Activated CD8-positive, alpha-beta T cell treated with anti-CD3 and anti-CD28 coated beads for 36 hours (primary cell): ENCODE data around the gene CYGB. TPM values are rescaled to one million over a fixed set of nuclear protein-coding genes. Genes with fewer than 3 reads are reported as not detected.
A peak's percentile ranks its signal among the peaks of the same experiment; 100 is the strongest.
"Not testable (repeated sequence)": the region's sequence is repeated elsewhere in the genome, so short reads cannot be mapped to it uniquely, and the experiment has no call there.

Experiments used
- ATAC-seq: fragments of 200-7000 bp; cut with Tn5 transposase; one replicate; pipeline ENCODE4 v1.10.0; 2021; ENCODE audit warnings: mild to moderate bottlenecking, moderate library complexity
- CTCF ChIA-PET: fragments of 350-600 bp; sonication (Branson Sonifier 250); formaldehyde crosslinking; loops from one replicate; lab custom pipeline; 2021; ENCODE audit warnings: antibody characterized with exemption; lab: Charles Lee
- POLR2A ChIA-PET: fragments of 350-600 bp; sonication (Branson Sonifier 250); formaldehyde crosslinking; loops from one replicate; lab custom pipeline; 2021; ENCODE audit warnings: antibody characterized with exemption; lab: Charles Lee
- DNase-seq: peaks from one replicate; pipeline ENCODE4 v3.0.0-alpha.2; 2020
- H3K27ac Mint-ChIP-seq: one replicate; pipeline ENCODE4 v1.8.0; 2021; ENCODE audit warnings: mild to moderate bottlenecking, mixed read lengths
- H3K27me3 Mint-ChIP-seq: one replicate; pipeline ENCODE4 v1.8.0; 2021; ENCODE audit warnings: mixed read lengths
- H3K36me3 Mint-ChIP-seq: one replicate; pipeline ENCODE4 v1.8.0; 2021; ENCODE audit warnings: low read depth, mixed read lengths
- H3K4me1 Mint-ChIP-seq: one replicate; pipeline ENCODE4 v1.8.0; 2021; ENCODE audit warnings: low read depth, mixed read lengths
- H3K4me3 Mint-ChIP-seq: one replicate; pipeline ENCODE4 v1.8.0; 2021; ENCODE audit warnings: mild to moderate bottlenecking, moderate library complexity, mixed read lengths
- H3K9me3 Mint-ChIP-seq: one replicate; pipeline ENCODE4 v1.8.0; 2021; ENCODE audit warnings: mixed read lengths
- CTCF ChIP-seq: fragments of 200-600 bp; IDR thresholded peaks from one replicate; pipeline ENCODE4 v1.8.0; 2022; ENCODE audit warnings: antibody characterized with exemption, mild to moderate bottlenecking
- intact Hi-C: fragments of 100-400 bp; cut with micrococcal nuclease; formaldehyde crosslinking; loops from one replicate; pipeline ENCODE4 v1.10.0; 2022
- total RNA-seq, 2 experiments: library from RNA; stranded (reverse); gene quantifications; one replicate each; pipeline ENCODE4 v1.2.3, GENCODE V29; 2021

The CYGB gene
- total RNA-seq, 2 experiments from 2014 or later, result 0.23 TPM; not detected in 1

GRCh38 chr17:76528156-76528527 lies 9.4 kb downstream of the CYGB start:
- POLR2A ChIA-PET, result interaction anchor here (0.6 to 2.5 kb wide), 5 partner anchors 16 to 56 kb away, joined by 3 to 12 read pairs (median 4); no protein-coding TSS in a partner anchor
- Mint-ChIP-seq H3K36me3 (no peaks in the 10 kb centered on the region), H3K27ac (peak overlapping the region; percentile 61), H3K4me1 (peaks cover 28% of the 10 kb centered on the region), H3K4me3 (peak overlapping the region; percentile 52), H3K9me3 (no peaks in the 10 kb centered on the region), H3K27me3 (no peaks in the 10 kb centered on the region)
- no peak for TF ChIP-seq CTCF
- DNase-seq (no peak), ATAC-seq (peak; percentile 19)
- CTCF ChIA-PET, result interaction anchor here (0.7 to 3.3 kb wide), 13 partner anchors 8 to 153 kb away, joined by 3 to 20 read pairs (median 4); no protein-coding TSS in a partner anchor
- intact Hi-C loops, result no loop called here

GRCh38 chr17:76527430-76528111 lies 9.9 kb downstream of the CYGB start:
- ChIA-PET POLR2A (interaction anchor here (0.6 to 2.5 kb wide), 5 partner anchors 17 to 56 kb away, joined by 3 to 12 read pairs (median 4); no protein-coding TSS in a partner anchor), CTCF (interaction anchor here (0.7 to 3.3 kb wide), 12 partner anchors 9 to 153 kb away, joined by 3 to 20 read pairs (median 4); no protein-coding TSS in a partner anchor)
- H3K27me3 Mint-ChIP-seq, result no peaks in the 10 kb centered on the region
- TF ChIP-seq CTCF, result no peak
- DNase-seq (peak; percentile 60), ATAC-seq (peak; percentile 62)
- H3K27ac Mint-ChIP-seq, result peak overlapping the region; percentile 46
- peaks cover 31% of the 10 kb centered on the region for H3K4me1 Mint-ChIP-seq
- H3K9me3 Mint-ChIP-seq, result no peaks in the 10 kb centered on the region
- intact Hi-C loops, result no loop called here
- H3K4me3 Mint-ChIP-seq, result no peak overlapping the region
- H3K36me3 Mint-ChIP-seq, result no peaks in the 10 kb centered on the region

DNA sequence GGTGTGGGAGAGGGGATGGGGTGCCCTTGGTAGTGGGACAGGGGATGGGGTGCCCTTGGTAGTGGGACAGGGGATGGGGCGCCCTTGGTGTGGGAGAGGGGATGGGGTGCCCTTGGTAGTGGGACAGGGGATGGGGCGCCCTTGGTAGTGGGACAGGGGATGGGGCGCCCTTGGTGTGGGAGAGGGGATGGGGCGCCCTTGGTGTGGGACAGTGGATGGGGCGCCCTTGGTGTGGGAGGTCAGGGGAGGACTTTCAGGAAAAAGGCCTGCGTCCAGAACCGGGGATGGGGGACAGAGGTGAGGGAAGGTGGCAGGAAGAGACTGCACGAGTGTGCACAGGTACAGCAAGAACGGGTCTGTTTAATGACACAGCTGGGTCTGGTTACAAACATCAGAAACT lies 10.5 kb downstream of the CYGB start:
- peak overlapping the region; percentile 46 for H3K27ac Mint-ChIP-seq
- peaks cover 31% of the 10 kb centered on the region for H3K4me1 Mint-ChIP-seq
- DNase-seq, H3K36me3 Mint-ChIP-seq, H3K27me3 Mint-ChIP-seq, ATAC-seq, intact Hi-C loops, H3K9me3 Mint-ChIP-seq, H3K4me3 Mint-ChIP-seq: not testable (repeated sequence)
- POLR2A ChIA-PET, result interaction anchor here (1.3 to 2.5 kb wide), 2 partner anchors 18 to 30 kb away, joined by 4 to 12 read pairs; no protein-coding TSS in a partner anchor
- CTCF ChIA-PET, result interaction anchor here (0.7 to 3.3 kb wide), 6 partner anchors 9 to 154 kb away, joined by 3 to 20 read pairs (median 6); no protein-coding TSS in a partner anchor

- intact Hi-C loops, H3K27me3 Mint-ChIP-seq, H3K4me3 Mint-ChIP-seq, H3K9me3 Mint-ChIP-seq, H3K27ac Mint-ChIP-seq, H3K36me3 Mint-ChIP-seq, DNase-seq, ATAC-seq: not testable (repeated sequence)
- peaks cover 31% of the 10 kb centered on the region for H3K4me1 Mint-ChIP-seq
- CTCF ChIA-PET, result interaction anchor here (1.1 to 6.7 kb wide), 6 partner anchors 13 to 98 kb away, joined by 3 to 104 read pairs (median 18); no protein-coding TSS in a partner anchor
- POLR2A ChIA-PET, result interaction anchor here (1.4 to 2.3 kb wide), 2 partner anchors 41 to 212 kb away, joined by 4 to 6 read pairs; partner anchors contain the start of gene SRSF2
Measured at GRCh38 chr17:76525513-76525833, 12.0 kb downstream of the CYGB start.

GRCh38 chr17:76524598-76525512 lies 12.7 kb downstream of the CYGB start:
- H3K4me3 Mint-ChIP-seq, result no peak overlapping the region
- CTCF ChIA-PET, result interaction anchor here (0.6 to 6.7 kb wide), 13 partner anchors 11 to 140 kb away, joined by 3 to 104 read pairs (median 14); partner anchors contain the start of genes RHBDF2 and SPHK1
- H3K27ac Mint-ChIP-seq, result no peak overlapping the region
- no peaks in the 10 kb centered on the region for H3K27me3 Mint-ChIP-seq
- intact Hi-C loops, result loop anchor here (5.0 kb wide), 1 partner anchor 32 kb away; no protein-coding TSS in a partner anchor
- POLR2A ChIA-PET, result interaction anchor here (0.6 to 2.5 kb wide), 4 partner anchors 33 to 212 kb away, joined by 4 to 8 read pairs (median 5); partner anchors contain the start of gene SRSF2
- H3K36me3 Mint-ChIP-seq, result no peaks in the 10 kb centered on the region
- no peak for DNase-seq
- peaks cover 26% of the 10 kb centered on the region for H3K4me1 Mint-ChIP-seq
- ATAC-seq, result no peak
- no peaks in the 10 kb centered on the region for H3K9me3 Mint-ChIP-seq
- no peak for TF ChIP-seq CTCF
